ENCODE data around the gene GRM2. TPM values are rescaled to one million over a fixed set of nuclear protein-coding genes. Genes with fewer than 3 reads are reported as not detected.

GRM2 gene
- total RNA-seq, 4 donors from 2014 or later, result 0.13 to 2.2 (median 0.91) TPM

DNA sequence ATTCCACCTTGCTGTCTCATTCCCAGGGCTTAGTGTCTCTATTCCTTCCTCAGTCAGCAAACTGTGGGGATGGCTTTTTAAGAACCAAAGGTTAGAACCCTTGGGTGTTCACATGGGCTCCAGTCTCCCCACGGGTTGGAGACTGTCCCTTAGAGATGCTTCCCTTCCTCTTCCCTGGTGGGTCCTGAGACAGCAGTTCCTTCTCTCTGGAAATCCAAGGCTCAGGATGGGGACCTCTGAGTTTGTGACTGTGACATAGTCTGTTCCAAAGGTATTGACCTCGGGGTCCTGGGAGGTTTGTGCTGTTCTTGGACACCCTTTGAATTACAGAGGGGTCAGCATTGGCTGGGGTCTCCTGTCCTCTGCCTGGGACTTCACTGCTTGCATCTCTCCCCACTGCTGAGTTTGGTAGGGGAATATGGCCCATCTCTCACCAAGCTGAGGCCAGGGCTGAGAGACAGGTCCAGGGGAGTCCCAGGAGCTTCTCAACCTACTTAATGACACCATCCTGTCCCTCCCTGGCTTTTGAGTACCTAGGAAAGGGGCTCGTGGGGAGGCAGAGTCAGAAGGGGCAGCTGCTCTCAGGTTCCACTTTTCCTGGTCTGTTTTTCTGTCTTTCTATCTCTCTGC is 1.5 kb downstream of the GRM2 start:
- TF ChIP-seq POLR2A (IDR thresholded peaks at IDR 0.05), result no peak
- TF ChIP-seq, protein P1, sequence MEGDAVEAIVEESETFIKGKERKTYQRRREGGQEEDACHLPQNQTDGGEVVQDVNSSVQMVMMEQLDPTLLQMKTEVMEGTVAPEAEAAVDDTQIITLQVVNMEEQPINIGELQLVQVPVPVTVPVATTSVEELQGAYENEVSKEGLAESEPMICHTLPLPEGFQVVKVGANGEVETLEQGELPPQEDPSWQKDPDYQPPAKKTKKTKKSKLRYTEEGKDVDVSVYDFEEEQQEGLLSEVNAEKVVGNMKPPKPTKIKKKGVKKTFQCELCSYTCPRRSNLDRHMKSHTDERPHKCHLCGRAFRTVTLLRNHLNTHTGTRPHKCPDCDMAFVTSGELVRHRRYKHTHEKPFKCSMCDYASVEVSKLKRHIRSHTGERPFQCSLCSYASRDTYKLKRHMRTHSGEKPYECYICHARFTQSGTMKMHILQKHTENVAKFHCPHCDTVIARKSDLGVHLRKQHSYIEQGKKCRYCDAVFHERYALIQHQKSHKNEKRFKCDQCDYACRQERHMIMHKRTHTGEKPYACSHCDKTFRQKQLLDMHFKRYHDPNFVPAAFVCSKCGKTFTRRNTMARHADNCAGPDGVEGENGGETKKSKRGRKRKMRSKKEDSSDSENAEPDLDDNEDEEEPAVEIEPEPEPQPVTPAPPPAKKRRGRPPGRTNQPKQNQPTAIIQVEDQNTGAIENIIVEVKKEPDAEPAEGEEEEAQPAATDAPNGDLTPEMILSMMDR (IDR thresholded peaks at IDR 0.05), result no peak
- intact Hi-C loops (cut with DNase I; ENCODE audit: low total_unique reads), result no loop called here
- DNase-seq (ENCODE audit: low spot score in 2 of 2), result peak in 1 of 2 donors; percentile 59
- H3K4me3 ChIP-seq (ENCODE audit: low read depth, poor library complexity, severe bottlenecking), result no peak overlapping the region
- WGBS, 2 donors, result 68 to 75% methylated on average over 3 of the region's 3 CpGs

DNA sequence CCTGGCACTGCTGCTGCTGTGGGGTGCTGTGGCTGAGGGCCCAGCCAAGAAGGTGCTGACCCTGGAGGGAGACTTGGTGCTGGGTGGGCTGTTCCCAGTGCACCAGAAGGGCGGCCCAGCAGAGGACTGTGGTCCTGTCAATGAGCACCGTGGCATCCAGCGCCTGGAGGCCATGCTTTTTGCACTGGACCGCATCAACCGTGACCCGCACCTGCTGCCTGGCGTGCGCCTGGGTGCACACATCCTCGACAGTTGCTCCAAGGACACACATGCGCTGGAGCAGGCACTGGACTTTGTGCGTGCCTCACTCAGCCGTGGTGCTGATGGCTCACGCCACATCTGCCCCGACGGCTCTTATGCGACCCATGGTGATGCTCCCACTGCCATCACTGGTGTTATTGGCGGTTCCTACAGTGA is 2.1 kb downstream of the GRM2 start:
- WGBS, 2 donors, result 94 to 100% methylated on average over 1 to 15 of the region's 17 CpGs
- intact Hi-C loops (cut with DNase I; ENCODE audit: low total_unique reads), result no loop called here
- peak in 1 of 2 donors; percentile 58 for DNase-seq (ENCODE audit: low spot score in 2 of 2)
- H3K4me3 ChIP-seq (ENCODE audit: low read depth, poor library complexity, severe bottlenecking), result no peak overlapping the region
- TF ChIP-seq, protein P1 (IDR thresholded peaks at IDR 0.05), result no peak
- no peak for TF ChIP-seq POLR2A (IDR thresholded peaks at IDR 0.05)

DNA sequence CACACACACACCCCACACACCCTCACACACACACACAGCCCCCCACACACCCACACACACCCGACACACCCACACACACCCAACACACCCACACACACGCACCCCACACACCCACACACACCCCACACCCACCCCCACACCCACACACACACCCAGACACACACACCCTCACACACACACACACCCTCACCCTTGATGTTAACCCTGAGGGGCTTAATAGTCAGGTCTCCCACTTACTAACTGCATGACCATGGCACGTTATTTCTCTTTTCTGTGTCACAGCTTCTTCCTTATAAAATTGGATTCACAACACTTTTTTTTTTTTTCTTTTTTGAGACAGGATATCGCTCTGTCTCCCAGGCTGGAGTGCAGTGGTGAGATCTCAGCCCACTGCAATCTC is 2.8 kb downstream of the GRM2 start:
- no peak for DNase-seq (ENCODE audit: low spot score in 2 of 2)
- intact Hi-C loops (cut with DNase I; ENCODE audit: low total_unique reads), result no loop called here
- TF ChIP-seq, protein P1 (IDR thresholded peaks at IDR 0.05), result no peak
- no peak for TF ChIP-seq POLR2A (IDR thresholded peaks at IDR 0.05)
- H3K4me3 ChIP-seq (ENCODE audit: low read depth, poor library complexity, severe bottlenecking), result no peak overlapping the region
- 54 to 68% methylated on average over 3 to 4 of the region's 4 CpGs for WGBS, 2 donors

DNA sequence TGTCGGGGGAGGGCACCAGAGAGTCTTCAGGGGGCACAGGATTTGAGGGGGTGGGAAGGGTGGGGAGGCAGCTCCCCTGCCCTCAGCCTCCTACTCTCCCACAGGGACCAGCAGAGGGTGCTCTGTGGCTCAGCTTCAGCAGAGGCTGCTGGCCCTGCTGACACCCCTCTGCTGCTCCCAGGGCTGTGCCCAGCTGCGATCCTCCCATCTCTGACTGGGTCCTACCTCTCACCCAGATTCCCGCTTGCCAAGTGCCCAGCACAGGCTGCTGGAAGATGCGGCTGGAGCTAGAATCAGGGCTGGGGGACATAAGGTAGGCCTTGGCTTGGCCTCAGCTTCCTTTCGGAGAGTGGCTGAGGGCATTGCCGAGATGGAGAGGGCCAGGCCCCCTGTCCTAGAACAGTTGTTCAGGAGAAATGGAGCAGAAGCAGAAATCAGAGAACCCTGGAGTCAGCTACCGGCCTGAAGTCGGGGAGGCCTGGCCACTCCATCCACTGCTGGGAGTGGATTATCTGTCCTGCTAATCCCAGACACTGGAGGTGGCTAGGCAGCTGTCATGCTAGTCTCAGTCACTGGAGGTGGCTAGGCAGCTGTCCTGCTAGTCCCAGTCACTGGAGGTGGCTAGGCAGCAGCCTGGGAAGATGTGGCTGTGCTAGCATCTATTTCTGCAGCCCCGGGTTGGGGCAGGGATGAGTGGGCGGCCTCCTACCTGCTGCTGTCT is 3.9 kb downstream of the GRM2 start:
- TF ChIP-seq, protein P1 (IDR thresholded peaks at IDR 0.05), result no peak
- no peak for TF ChIP-seq POLR2A (IDR thresholded peaks at IDR 0.05)
- 81 to 85% methylated on average over 10 of the region's 10 CpGs for WGBS, 2 donors
- DNase-seq (ENCODE audit: low spot score in 2 of 2), result peak in 1 of 2 donors; percentile 54
- H3K4me3 ChIP-seq (ENCODE audit: low read depth, poor library complexity, severe bottlenecking), result no peak overlapping the region
- intact Hi-C loops (cut with DNase I; ENCODE audit: low total_unique reads), result no loop called here

DNA sequence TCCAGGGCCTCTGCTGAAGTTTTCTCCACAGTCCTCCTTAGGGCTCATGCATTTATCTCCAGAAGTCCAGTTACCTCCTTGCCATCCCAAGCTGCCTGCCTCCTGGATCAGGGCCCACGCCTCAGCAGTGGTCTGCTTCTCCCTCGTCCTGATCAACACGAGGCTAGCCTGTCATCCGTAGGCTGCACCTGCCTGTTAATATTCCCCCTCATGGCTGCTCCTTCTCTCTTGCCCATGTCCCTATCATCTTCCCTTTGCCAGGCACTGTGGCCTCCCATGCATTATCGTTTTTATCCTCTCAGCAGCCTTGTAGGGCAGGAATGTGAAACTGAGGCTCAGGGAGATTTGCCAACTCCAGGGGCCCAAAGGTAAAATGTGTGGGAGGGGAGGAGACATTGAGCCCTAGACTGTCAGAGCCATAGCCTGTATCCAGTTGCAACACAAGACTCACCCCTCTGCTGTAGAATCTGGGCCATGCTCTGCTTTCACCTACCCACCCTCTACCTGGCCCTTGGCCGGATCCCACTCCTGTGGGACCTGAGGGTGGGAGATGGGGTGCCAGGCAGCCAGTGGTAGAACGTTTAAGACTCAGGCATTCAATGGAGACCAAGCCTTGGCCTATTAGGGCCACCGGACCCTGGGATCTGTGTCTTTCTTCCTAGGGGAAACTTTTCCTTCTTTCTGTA is 4.6 kb downstream of the GRM2 start:
- H3K4me3 ChIP-seq (ENCODE audit: low read depth, poor library complexity, severe bottlenecking), result no peak overlapping the region
- intact Hi-C loops (cut with DNase I; ENCODE audit: low total_unique reads), result no loop called here
- 79 to 85% methylated on average over 8 of the region's 8 CpGs for WGBS, 2 donors
- DNase-seq (ENCODE audit: low spot score in 2 of 2), result peak in 1 of 2 donors; percentile 62
- no peak for TF ChIP-seq POLR2A (IDR thresholded peaks at IDR 0.05)
- TF ChIP-seq, protein P1 (IDR thresholded peaks at IDR 0.05), result no peak

Data from lower leg skin (tissue), 4 donors.